Vagina (tissue), 2 donors: ENCODE measurements around the gene OTUD4.

Experiments used
- CTCF ChIP-seq, 3 experiments: fragments of 450-650 bp in 2 of 3; fragments of 200-600 bp in 1 of 3; sonication (generic) in 1 of 3; IDR thresholded peaks; one replicate each; pipeline ENCODE4 v1.5.1; 2017 to 2019; ENCODE audit warnings: antibody characterized with exemption in 3 of 3, mild to moderate bottlenecking in 2 of 3, moderate library complexity in 2 of 3
- POLR2A ChIP-seq, 2 donors: fragments of 450-650 bp; IDR thresholded peaks; one replicate each; pipeline ENCODE4 v1.6.1; 2017; ENCODE audit warnings: antibody characterized with exemption in 2 of 2, mild to moderate bottlenecking in 2 of 2, moderate library complexity in 2 of 2
- POLR2AphosphoS5 ChIP-seq, 2 donors: sonication (generic); formaldehyde crosslinking; IDR thresholded peaks; one replicate each; pipeline ENCODE4 v1.9.0; 2017; ENCODE audit warnings: antibody characterized with exemption in 2 of 2, mild to moderate bottlenecking in 2 of 2, low read depth in 1 of 2; ENCODE audit not compliant: insufficient read depth in 1 of 2

DNA sequence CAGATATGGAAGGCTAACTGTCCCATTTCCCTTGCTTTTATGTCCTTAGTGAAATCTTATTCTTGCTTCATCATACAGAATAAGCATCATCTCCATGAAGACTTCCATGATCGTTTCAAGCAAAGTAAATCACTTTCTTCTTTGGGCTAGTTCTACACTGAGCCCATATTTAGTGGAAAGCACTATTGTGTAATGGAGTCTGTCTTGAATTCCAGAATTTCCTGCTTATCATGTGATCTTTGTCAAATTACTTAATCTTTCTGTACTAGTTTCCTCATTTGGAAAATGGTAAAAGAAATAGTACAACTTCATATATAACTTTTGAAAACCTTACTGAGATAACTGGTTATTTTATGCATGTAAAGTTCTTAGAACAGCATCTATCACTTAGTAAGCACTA lies 90.0 kb downstream of the OTUD4 start:
- TF ChIP-seq POLR2AphosphoS5 (IDR thresholded peaks at IDR 0.05; ENCODE audit: insufficient read depth in 1 of 2, low read depth in 1 of 2) (no peak), CTCF (IDR thresholded peaks at IDR 0.05) (no peak), POLR2A (IDR thresholded peaks at IDR 0.05) (no peak)
